GM18499 (cell line): ENCODE data around the gene ZFYVE28.

ENCODE experiments used
- ATAC-seq: cut with Tn5 transposase; IDR thresholded peaks from one replicate; pipeline ENCODE4 v1.9.1; 2021; ENCODE audit warnings: moderate number of reproducible peaks; ENCODE audit not compliant: insufficient read depth, unreplicated experiment

Gene ZFYVE28

DNA sequence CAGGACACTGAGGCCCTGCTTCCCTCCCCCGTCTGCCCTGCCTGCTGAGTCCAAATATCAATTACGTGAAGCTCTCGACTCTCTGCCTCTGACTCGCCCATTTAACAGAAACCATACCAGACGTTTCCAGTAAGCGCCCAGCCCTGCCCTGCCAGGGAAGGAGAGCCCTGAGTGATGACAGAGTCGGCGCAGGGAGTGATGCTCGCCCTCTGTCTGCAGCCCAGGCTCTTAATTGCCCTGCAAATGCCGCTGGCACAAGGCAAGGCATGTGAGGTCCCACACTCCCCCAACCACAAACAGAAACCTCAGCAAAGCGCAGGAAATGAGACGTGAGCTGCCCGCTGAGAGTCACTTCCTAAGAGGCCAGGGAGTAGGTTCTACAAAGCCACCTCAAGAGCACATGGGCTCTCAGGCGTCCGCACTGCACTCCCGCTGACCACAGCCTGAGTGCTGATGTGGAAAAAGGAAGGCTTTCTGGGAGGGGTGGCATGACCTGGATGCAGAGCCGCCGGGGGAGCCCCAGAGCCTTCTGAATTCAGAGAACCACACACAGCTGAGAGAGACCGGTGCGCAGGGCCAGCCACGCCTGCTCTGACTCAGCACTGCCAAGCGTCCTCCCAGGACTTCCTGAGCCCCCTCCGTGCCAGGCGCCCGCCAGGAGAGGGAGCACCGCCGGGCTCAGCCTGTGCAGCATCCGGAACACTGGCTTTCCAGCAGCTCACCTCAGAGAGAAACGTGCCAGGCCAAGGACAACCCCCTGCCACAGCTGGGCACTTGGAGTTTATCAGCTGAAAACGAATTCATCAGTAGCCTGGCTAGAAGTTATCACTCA, 5.3 kb downstream of the ZFYVE28 start:
- peak; percentile 47 for ATAC-seq

DNA sequence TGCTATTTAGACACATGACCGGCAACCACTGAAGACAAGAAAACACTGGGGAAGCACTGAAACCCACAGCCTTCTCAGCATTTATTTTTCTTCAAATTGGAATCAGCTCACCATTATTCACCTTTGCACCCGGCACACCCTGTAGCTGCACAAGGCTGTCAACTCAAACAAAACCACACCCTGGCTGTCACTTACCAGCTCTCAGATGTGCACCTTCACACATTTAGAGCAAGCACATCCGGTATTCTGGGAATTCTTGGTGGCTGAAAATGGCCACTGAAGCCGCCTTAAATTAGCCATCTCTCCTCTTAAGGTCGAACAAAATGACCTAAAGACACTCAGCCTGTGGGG, 5.9 kb downstream of the ZFYVE28 start:
- peak; percentile 22 for ATAC-seq

DNA sequence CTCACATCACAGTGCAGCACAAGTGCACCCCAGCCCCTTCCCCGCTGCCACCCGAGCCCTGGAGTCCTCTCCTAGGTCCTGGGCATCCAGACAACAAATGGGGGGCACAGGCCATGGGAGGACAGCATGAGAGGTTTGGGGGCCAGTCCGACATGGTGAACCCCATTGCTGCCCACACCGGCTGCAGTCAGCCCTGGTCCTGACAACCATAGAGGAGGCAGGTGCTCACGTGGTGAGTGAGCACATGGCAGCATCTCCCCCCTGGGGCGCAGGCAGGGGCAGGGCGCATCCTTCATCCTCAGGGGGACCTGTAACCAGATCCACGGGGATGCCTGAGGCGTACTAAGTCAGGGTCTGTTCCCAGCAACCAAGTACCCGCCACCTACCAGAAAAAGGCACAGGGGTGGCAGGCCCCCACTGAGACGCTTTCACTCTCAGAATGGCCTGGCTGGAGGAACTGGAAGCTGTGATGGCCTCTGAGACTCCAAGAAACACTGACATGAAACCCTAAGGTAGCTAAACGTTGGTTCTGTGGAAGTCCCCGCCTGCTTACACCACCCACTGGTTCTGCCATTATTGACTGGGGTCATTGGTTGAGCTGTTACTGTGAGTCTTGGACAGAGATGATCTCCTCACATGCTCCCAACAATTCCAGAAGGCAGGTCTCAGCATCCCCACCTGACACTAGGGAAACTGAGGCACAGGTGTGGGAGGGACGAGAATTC, 6.5 kb downstream of the ZFYVE28 start:
- ATAC-seq: no peak

DNA sequence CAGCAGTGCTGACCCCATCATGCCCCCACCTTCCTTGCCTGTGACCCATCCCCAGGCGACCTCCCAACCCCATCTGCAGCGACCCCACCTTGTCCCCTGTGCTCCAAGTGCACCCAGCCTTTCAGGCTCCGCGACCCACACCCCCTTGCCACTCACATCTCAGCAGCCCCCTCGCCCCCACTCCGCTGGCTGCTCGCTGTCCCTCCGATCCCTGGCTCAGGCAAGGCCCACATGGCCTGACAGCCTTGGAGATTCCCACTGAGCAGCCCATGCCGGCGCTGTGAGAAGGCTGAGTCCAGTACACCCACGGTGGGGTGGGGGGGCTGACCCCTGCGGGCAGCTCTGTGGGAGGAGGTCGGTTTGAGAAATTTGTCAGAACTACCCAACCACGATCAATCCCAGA, 9.1 kb downstream of the ZFYVE28 start:
- no peak for ATAC-seq

- ATAC-seq: no peak
Measured at GRCh38 chr4:2408976-2409375, 9.5 kb downstream of the ZFYVE28 start.

DNA sequence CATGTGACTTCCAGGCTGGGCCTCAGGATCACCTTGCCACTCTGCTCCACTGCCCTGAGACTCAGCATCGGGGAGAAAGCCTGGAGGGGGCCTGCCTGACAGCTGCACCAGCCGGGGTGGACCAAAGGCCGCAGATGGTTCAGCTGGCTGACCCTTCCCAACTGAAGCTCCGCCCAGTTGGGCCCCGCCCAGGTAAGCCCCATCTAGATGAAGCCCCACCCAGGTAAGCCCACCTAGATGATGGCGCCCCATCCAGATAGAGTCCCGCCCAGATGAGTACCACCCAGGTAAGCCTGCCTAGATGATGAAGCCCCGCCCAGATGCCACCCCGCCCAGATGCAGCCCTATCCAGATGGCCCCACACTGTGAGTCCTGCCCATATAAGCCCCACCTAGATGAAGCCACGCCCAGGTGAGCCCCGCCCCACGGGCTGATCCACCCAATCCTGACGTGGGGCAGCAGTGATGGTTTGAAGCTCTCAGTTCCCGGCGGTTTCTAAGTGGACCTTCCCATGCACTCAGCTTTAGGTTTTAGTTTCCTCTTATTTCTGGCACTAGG, 10.0 kb downstream of the ZFYVE28 start:
- no peak for ATAC-seq

DNA sequence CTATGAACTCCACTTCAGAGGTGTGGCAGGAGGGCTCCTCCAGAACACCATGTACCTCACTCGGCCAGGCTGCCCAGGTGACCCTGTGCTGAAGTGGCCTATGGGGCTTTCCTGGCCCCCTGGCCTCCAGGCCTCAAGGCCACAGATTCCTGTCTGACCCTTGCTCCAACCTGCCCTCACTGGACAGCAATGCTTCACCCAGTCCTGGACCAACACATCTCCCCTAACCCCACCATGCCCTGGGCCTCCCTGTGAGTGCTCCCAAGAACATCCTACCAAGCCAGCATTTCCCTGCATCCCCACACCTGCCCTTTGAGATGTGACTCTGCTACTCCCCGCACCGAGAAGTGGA, 10.5 kb downstream of the ZFYVE28 start:
- no peak for ATAC-seq

DNA sequence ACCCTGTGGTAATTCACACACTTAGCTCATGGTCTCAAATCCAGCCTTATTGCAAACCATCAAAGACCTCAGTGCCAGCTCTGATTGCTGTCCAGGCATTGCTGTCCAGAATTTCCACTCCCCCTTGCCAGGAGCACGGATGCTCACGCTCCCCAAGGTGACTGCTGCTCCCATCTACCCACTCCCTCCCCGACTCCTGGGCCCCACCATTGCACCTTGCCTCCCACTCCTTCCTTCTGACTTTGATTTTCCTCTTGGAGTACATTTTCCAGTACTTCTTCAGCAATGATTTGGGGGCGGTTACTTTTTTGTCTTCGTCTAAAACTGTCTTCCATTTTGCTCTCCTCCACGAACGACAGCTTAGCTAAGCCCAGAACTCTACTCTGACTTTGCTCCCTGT, 11.5 kb downstream of the ZFYVE28 start:
- ATAC-seq: no peak

GRCh38 chr4:2406406-2406805, 12.0 kb downstream of the ZFYVE28 start:
- ATAC-seq: no peak

- ATAC-seq: no peak
Measured at GRCh38 chr4:2402941-2403340, 15.5 kb downstream of the ZFYVE28 start.

GRCh38 chr4:2402048-2402842, 16.2 kb downstream of the ZFYVE28 start:
- ATAC-seq: no peak

- ATAC-seq: no peak
Measured at GRCh38 chr4:2401610-2401983, 16.8 kb downstream of the ZFYVE28 start.

DNA sequence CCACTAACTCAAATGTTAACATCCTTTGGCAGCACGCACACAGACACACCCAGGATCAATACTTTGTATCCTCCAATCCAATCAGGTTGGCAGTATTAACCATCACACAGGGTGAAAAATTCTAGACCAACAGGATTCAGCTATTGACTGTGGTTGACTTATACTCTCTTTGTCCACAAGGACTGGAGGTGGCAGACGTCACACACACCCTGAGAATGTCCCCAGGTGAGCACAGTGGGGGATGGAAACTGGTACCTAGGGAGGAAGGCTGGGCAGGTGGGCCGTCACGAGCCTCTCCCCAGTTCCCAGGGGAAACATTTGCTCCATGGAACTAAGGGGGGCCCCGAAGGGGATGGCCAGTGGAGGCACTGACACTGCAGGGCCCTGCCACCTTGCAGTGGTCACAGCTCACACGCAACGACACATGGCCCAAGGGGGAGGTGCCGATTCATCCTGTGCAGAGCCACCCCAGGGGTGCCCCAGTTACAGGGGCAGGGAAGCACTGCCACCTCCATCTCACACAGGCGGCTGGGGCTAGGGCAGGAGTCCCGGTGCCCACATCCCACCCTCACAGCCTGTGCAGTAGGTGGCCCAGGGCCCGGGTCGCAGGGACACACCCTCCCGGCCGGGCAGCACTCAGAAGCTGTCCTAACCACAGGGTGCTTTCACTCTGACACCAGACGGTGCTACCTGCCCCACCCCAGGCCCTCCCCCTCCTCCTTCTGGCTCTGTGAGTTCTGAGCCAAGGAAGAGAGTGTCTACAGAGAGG, 17.4 kb downstream of the ZFYVE28 start:
- no peak for ATAC-seq

DNA sequence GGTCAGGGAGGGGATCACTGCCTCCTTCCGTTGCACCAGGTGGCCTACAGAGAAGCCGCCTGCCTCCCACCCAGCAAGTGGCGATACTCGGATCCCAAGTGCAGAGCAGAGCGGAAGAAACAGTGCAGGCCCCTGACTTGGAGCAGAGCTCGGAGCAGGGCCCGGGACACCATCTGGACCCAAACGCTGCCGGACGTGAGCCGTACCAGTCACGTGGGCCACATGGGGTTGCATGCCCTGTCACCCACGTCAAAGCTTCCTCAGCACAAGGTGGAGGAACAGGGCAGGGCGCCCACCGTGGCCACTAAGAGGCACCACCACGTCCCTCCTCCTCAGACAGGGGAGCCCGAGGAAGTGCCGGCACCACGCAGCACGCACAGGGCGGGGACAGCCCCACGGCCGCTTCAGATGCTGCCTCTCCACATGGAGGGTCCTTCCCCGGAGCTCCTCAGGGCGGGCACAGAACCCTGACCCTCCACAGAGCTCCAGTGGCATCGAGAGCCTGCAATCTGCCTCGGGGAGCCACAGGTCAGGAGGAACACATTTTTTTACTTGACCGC, 18.7 kb downstream of the ZFYVE28 start:
- no peak for ATAC-seq

- no peak for ATAC-seq
Measured at GRCh38 chr4:2399216-2399615, 19.2 kb downstream of the ZFYVE28 start.

GRCh38 chr4:2397596-2398379, 20.7 kb downstream of the ZFYVE28 start:
- ATAC-seq: no peak

- no peak for ATAC-seq
Measured at GRCh38 chr4:2396781-2397368, 21.6 kb downstream of the ZFYVE28 start.

DNA sequence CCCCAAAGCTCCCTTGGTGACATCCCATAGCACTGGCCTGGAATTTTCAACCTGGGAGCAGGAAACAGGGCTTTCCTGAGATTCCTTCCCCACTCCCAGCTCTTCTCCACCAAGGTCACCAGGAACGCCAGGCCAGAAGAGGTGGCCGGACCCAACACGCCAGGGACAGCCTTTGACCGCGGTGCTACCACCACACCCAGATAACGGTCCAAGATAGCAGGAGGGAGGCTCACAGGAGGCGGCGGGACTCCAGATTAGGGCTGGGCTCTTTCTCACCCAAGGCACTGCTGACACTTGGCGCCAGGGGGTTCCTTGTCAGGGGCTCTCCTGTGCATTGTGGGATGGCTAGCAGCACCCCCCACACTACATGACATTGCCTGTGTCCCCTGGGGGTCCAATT, 22.9 kb downstream of the ZFYVE28 start:
- ATAC-seq: no peak

GRCh38 chr4:2395038-2395437, 23.4 kb downstream of the ZFYVE28 start:
- ATAC-seq: no peak
